ENCODE data around the gene SMPD3. TPM values are rescaled to one million over a fixed set of nuclear protein-coding genes. Genes with fewer than 3 reads are reported as not detected.

The SMPD3 gene
- total and polyA plus RNA-seq, 2 donors (not counting 3 experiments of a cell fraction or from before 2014, with no cell fraction given) = not detected

DNA sequence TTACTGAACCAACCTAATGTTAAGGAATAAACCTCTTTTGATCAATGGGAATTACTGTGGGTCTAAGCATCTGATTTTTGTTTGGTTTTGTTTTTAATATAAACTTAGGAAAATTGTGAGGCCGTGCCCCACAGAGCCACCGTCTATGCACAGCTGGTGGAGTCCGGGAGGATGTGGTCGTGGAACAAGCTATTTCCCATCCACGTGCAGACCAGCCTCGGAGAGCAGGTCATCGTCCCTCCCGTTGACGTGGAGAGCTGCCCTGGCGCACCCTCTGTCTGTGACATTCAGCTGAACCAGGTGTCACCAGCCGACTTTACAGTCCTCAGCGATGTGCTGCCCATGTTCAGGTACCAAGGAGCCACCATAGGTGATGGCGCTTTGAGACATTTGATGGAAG is 109.1 kb downstream of the SMPD3 start:
- intact Hi-C loops (cut with micrococcal nuclease) = no loop called here
- CTCF ChIA-PET = no interaction called here

More for the DNA sequence above, 109.1 kb downstream of the SMPD3 start:
- Histone ChIP-seq H3K4me2 (ENCODE audit: insufficient read depth, low read length) (no peak overlapping the region), H4K20me1 (replicated peaks; ENCODE audit: control insufficient read depth, extremely low read depth, insufficient read depth, low read length) (no peaks in the 10 kb centered on the region), H3K9ac (replicated peaks; ENCODE audit: extremely low read depth, insufficient read depth, low read length) (no peak overlapping the region), H3K36me3 (ENCODE audit: control insufficient read depth in 2 of 2, extremely low read depth in 1 of 2, insufficient read depth in 2 of 2, low read length in 2 of 2) (peaks cover 5 to 34% of the 10 kb centered on the region in 2 experiments), H3K4me3 (replicated peaks in 1 of 3; ENCODE audit: insufficient read depth in 1 of 3, low read depth in 1 of 3, low read length in 3 of 3) (no peak overlapping the region), H3K27me3 (ENCODE audit: control insufficient read depth in 2 of 2, insufficient read depth in 2 of 2, low read length in 2 of 2) (no peaks in the 10 kb centered on the region), H3K9me1 (replicated peaks; ENCODE audit: control insufficient read depth, extremely low read depth, insufficient read depth, low read length) (no peaks in the 10 kb centered on the region), H3K79me2 (ENCODE audit: control insufficient read depth, insufficient read depth, low read length) (no peaks in the 10 kb centered on the region), H3K4me1 (ENCODE audit: control insufficient read depth, extremely low read depth, insufficient read depth, low read length) (no peaks in the 10 kb centered on the region), H3K27ac (ENCODE audit: insufficient read depth, low read depth, low read length) (no peak overlapping the region), H2AFZ (ENCODE audit: low read depth, low read length) (no peak overlapping the region), H3K9me3 (replicated peaks; ENCODE audit: control insufficient read depth, insufficient read depth, low read length) (no peaks in the 10 kb centered on the region)
- POLR2A ChIA-PET = no interaction called here
- BruUV-seq (replicated peaks) = no TSS peak
- DNase-seq (ENCODE audit: low read depth, low spot score) (no peak), FAIRE-seq (no peak)
- TF ChIP-seq POLR2AphosphoS5 (IDR thresholded peaks at IDR 0.05; ENCODE audit: insufficient read depth, low read depth, low read length) (no peak), JUN (IDR thresholded peaks at IDR 0.05; ENCODE audit: borderline replicate concordance, insufficient read depth, insufficient read length, low read depth) (no peak), POLR2A (IDR thresholded peaks at IDR 0.05; ENCODE audit: low read depth, low read length) (no peak), EZH2 (IDR thresholded peaks at IDR 0.05; ENCODE audit: borderline replicate concordance, low read depth, low read length, severe bottlenecking) (no peak), MAX (IDR thresholded peaks at IDR 0.05; ENCODE audit: insufficient read depth, insufficient read length) (no peak), GATA2 (IDR thresholded peaks at IDR 0.05; ENCODE audit: insufficient read depth, insufficient read length, low read depth, low read length) (no peak), MYC (IDR thresholded peaks at IDR 0.05; ENCODE audit: low read depth, low read length) (no peak), FOS (IDR thresholded peaks at IDR 0.05; ENCODE audit: borderline replicate concordance, insufficient read depth, low read length) (no peak)
- TF ChIP-seq, protein P1, sequence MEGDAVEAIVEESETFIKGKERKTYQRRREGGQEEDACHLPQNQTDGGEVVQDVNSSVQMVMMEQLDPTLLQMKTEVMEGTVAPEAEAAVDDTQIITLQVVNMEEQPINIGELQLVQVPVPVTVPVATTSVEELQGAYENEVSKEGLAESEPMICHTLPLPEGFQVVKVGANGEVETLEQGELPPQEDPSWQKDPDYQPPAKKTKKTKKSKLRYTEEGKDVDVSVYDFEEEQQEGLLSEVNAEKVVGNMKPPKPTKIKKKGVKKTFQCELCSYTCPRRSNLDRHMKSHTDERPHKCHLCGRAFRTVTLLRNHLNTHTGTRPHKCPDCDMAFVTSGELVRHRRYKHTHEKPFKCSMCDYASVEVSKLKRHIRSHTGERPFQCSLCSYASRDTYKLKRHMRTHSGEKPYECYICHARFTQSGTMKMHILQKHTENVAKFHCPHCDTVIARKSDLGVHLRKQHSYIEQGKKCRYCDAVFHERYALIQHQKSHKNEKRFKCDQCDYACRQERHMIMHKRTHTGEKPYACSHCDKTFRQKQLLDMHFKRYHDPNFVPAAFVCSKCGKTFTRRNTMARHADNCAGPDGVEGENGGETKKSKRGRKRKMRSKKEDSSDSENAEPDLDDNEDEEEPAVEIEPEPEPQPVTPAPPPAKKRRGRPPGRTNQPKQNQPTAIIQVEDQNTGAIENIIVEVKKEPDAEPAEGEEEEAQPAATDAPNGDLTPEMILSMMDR (IDR thresholded peaks at IDR 0.05; ENCODE audit: extremely low read depth in 1 of 2, insufficient read depth in 1 of 2, low read depth in 1 of 2, low read length in 2 of 2) = no peak
- dilution Hi-C loops (cut with MboI; ENCODE audit: extremely low pct_ligation_motif_present, low sequenced_read_pairs) = no loop called here

Measured in endothelial cell of umbilical vein (primary cell).